GM21381 (cell line): ENCODE measurements around the gene ATP8A2.

Experiments
- ATAC-seq: cut with Tn5 transposase; IDR thresholded peaks from one replicate; pipeline ENCODE4 v1.9.1; 2021; ENCODE audit warnings: mild to moderate bottlenecking, moderate library complexity; ENCODE audit not compliant: unreplicated experiment

The ATP8A2 gene

GRCh38 chr13:25682276-25682675 lies 310.5 kb downstream of the ATP8A2 start:
- no peak for ATAC-seq

- no peak for ATAC-seq
Observed at GRCh38 chr13:25683056-25683455, 311.3 kb downstream of the ATP8A2 start.

DNA sequence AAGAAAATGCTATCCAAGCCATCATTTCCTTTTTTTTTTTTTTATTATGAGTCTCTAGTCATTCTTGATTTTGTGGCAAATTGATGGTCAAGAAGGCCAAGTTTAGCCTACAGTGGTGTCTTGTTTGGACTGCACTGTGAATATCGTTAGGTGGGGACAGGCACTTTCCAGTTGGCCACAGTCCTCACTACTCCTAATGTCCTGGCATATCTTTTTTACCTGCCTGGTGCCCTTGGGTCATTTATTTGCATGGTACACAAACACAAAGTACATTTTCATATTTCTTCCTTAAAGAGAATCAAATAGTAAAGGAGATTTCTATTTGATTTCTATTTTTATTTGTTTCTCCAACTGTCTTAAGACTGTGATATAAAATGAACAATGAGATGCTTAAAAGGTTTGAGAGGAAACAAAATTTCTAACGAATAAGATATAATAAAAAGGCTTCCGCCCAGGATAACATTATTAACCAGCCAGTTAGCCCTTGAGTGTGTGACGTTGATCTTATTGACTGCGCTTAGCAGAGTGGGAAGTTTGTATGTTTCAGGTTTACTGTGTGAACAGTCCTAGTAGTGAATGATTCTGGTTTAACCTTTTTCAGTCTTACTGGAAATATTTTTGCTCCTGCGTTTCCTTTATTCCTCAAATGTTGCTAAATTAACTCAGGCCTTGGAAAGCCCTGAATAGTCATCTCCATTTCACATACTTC lies 312.0 kb downstream of the ATP8A2 start:
- ATAC-seq: no peak

DNA sequence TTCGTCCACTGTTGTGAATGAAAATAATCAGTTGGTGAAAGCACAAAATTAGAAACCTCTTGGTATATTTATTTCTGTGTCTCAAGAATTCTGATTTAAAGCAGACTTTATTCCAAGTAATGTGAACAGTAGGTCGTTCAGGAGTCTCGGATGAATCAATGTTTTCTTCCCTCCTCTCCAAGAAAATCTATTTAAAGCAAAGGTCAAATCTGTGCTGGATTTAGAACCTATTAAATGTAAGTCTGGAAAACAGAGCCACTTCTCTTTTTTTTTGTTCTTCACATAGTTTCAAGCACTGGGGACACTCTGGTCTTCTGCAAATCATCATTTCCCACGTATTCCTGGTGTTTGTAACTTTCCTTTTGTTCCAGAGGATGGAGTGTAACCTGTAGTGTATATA lies 312.7 kb downstream of the ATP8A2 start:
- no peak for ATAC-seq

DNA sequence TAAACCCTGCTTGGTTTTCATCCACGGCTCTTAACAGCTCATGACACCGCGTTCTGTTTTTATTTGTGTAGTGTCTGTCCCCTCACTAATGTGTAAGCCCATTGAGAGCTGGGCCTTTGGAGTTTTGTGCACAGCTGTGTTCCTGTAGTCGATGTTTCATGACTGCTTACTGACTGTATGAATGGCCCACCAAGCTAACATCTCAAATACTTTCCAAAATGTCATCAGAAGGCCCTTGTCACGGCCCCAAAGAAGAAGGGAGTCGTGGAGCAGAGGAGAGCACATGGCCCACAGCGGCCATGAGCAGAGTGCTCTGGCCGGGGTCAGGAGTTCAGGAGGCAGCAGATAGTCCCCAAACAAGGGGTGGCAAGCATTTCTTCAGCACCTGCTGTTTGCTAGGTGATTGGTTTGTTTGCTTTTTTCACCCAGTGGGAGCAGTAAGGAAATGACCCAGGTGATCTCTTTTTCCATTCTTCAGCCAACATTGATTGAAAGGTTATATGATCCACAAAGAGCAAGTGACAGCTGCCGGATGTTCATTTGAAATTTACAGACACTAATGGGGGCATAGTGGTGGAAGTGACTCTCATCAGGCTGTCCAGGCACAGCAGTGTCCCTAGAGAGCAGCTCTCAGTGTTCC lies 315.2 kb downstream of the ATP8A2 start:
- no peak for ATAC-seq

GRCh38 chr13:25687471-25688225 lies 315.9 kb downstream of the ATP8A2 start:
- ATAC-seq: no peak

- ATAC-seq: no peak
Observed at GRCh38 chr13:25688536-25688935, 316.8 kb downstream of the ATP8A2 start.

DNA sequence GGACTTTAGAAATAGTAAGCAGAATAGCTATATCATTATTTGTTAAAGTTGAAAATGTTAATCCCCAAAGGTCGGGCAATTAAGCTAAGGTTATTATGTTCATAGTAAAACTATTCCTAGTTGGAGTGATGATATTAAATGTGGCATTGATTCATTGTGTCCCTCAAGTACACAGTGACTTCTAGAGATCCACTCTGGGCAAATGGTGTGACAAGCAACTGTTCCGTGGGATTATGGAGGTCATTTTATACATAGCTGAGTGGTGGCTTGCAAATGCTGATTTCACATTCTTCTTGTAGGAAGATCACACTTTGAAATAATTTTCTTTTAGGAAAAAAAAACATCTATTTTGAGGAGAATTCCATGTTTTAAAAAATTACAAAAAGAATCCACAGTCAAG lies 317.8 kb downstream of the ATP8A2 start:
- ATAC-seq: no peak

DNA sequence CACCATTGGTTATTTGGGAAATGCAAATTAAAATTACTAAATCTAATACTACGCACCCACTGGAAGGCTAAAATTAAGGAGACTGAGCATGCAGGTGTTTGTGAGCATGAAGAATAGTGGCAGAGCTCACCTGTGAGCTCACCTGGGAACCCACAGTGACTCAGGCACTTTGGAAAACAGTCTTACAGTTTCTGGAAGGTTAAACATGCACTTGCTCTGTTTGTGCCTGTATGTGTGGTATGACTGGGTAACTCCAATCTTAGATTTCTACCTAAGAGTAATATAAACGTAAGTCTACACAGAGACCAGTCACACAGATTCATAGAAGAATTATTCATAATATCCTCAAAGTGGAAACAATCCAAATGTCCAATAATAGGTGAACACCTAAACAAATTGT lies 318.8 kb downstream of the ATP8A2 start:
- ATAC-seq: no peak

DNA sequence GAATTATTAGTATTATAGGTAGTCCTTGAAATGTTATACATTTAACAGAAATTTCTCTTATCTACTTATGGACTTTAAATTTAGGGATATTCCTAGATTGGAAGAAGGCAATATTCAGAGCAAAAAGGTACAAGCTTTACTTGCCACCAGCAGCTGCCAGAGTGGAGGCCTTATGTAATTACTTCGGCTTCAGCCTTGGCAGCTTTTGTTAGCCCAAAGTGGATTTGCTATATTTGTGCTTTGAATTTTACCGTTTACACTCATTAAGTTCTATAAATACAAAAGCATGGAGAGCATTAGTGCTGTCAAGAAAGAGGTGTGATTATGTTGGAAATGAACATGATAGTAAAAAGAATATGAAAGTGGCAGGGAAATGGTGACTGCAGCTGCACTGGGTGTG lies 319.9 kb downstream of the ATP8A2 start:
- ATAC-seq: no peak

- ATAC-seq: no peak
Observed at GRCh38 chr13:25692099-25692498, 320.3 kb downstream of the ATP8A2 start.

GRCh38 chr13:25699056-25699455 lies 327.3 kb downstream of the ATP8A2 start:
- no peak for ATAC-seq

GRCh38 chr13:25699600-25699999 lies 327.8 kb downstream of the ATP8A2 start:
- no peak for ATAC-seq

DNA sequence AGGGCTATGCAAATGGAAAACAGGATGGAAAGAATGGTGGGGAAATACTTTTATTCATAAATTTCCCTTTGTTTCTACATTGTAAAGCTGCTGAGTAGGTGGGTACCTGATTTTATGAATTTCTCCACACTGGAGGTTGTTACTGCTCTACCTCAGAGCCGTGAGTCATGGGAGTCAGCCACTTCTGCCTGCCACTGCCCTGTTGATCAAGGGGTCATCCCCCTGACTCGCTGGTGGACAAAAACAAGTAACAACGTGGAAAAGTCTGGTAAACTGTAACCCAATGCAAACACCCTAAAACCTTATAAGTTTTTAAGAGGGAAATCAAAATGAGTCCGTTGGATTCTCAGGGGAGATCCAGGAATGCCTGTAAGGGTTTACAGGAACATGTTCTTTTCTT lies 329.5 kb downstream of the ATP8A2 start:
- no peak for ATAC-seq

- ATAC-seq: no peak
Observed at GRCh38 chr13:25702386-25702785, 330.6 kb downstream of the ATP8A2 start.

- ATAC-seq: no peak
Observed at GRCh38 chr13:25707726-25708125, 336.0 kb downstream of the ATP8A2 start.

DNA sequence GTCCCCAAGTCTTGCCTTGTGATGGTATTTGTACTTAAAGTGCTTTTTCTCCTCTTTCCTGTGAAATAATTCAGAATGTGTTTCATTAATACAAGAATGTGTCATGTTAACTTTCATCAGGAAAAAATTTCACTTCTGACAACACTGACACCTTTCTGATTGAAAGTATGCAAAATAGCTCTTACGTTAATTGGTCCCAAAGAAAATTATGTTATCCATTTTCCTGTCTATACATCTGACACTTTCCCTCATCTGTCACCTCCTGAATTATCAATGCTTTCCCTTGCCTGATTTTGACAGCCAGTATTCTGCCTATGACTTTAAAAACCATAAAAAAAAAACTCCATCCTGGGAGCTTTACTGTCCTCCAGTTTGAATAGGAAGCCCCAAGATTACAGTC lies 336.5 kb downstream of the ATP8A2 start:
- no peak for ATAC-seq

DNA sequence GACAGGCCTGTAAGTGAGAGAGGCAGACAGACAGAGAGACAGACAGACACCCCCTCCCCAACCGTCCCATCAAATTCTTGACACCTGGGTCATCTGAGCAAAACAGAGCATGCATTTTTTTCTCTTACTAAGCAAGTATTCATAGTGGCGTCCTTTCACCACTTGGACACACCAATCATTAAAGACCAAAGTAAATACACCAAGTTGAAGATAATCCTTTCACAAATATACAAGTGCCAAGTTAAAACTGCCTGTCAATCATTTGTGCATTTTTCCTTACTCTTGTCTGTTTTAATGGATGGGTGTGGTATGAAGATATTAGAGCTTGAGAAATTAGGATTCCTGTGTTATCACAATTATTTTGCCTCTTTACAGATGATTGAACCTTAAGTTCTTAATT lies 337.3 kb downstream of the ATP8A2 start:
- no peak for ATAC-seq

GRCh38 chr13:25715760-25716159 lies 344.0 kb downstream of the ATP8A2 start:
- no peak for ATAC-seq

- ATAC-seq: no peak
Observed at GRCh38 chr13:25717666-25718197, 346.0 kb downstream of the ATP8A2 start.

GRCh38 chr13:25719666-25720065 lies 347.9 kb downstream of the ATP8A2 start:
- no peak for ATAC-seq

DNA sequence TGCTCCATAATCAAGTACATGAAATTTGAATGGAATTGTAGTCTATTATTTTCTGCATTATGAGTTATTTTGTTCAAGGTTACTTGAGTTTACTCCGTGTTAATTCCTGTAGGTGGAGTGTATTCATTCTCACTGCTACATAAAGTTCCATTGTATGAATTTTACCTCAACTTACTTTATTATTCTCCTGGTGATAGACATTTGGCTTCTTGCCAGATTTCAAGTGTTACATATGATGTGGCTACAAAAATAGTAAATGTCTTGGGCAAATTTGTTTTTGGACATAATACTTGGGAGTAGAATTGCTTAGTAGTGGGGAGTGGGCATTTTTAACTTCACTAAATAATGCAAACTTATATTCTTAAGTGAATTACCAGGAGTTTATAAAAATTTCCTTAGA lies 351.1 kb downstream of the ATP8A2 start:
- ATAC-seq: no peak
